IMR-90 (cell line): Measurements from ENCODE around the gene STAT6. TPM values are rescaled to one million over a fixed set of nuclear protein-coding genes. Genes with fewer than 3 reads are reported as not detected.

Experiments used
- ATAC-seq: fragments of 200-7000 bp; cut with Tn5 transposase; 2 replicates; pipeline ENCODE4 v1.9.1; 2020; ENCODE audit warnings: low read depth, mild to moderate bottlenecking, moderate library complexity
- BruUV-seq: library from RNA; stranded (reverse); fragments of 400-500 nt; replicated peaks from 2 replicates; lab custom pipeline; 2021; lab: Mats Ljungman, UMichigan
- CTCF ChIA-PET: fragments of 300-600 bp; formaldehyde crosslinking; extraction: SDS; loops from one replicate; lab custom pipeline; 2021; ENCODE audit warnings: antibody characterized with exemption; lab: Yijun Ruan, JAX
- POLR2A ChIA-PET: fragments of 300-600 bp; sonication (Branson Sonifier 250); formaldehyde crosslinking; loops from one replicate; lab custom pipeline; 2022; ENCODE audit warnings: antibody characterized with exemption; ENCODE audit not compliant: unreplicated experiment; lab: Charles Lee
- DNase-seq: peaks from one replicate; pipeline ENCODE4 v3.0.0; 2013
- H2AFZ ChIP-seq: replicated peaks from 2 replicates; pipeline ENCODE3; 2013; ENCODE audit warnings: low read length, mild to moderate bottlenecking; ENCODE audit not compliant: poor library complexity
- H2AK5ac ChIP-seq: 2 replicates; pipeline ENCODE4 v1.6.1; 2013; ENCODE audit warnings: low read depth, low read length, inconsistent platforms
- H2AK9ac ChIP-seq: replicated peaks from 2 replicates; pipeline ENCODE3; 2013; ENCODE audit warnings: mild to moderate bottlenecking, low read depth, low read length, moderate library complexity; ENCODE audit not compliant: poor library complexity
- H2BK120ac ChIP-seq: 2 replicates; pipeline ENCODE4 v1.6.1; 2013; ENCODE audit warnings: low read depth, low read length, inconsistent platforms
- H2BK15ac ChIP-seq: 3 replicates; pipeline ENCODE4 v1.6.1; 2013; ENCODE audit warnings: low read depth, low read length, inconsistent platforms
- H2BK20ac ChIP-seq: 2 replicates; pipeline ENCODE4 v1.6.1; 2013; ENCODE audit warnings: low read depth, mild to moderate bottlenecking, inconsistent platforms, low read length, moderate library complexity
- H2BK5ac ChIP-seq: 2 replicates; pipeline ENCODE4 v1.6.1; 2013; ENCODE audit warnings: mild to moderate bottlenecking, low read depth, low read length, inconsistent platforms; ENCODE audit not compliant: poor library complexity, severe bottlenecking
- H3K14ac ChIP-seq: replicated peaks from 2 replicates; pipeline ENCODE4 v1.6.1; 2013; ENCODE audit warnings: low read depth, low read length, inconsistent platforms
- H3K18ac ChIP-seq: 2 replicates; pipeline ENCODE4 v1.6.1; 2013; ENCODE audit warnings: low read depth, low read length, control low read depth
- H3K23ac ChIP-seq: 2 replicates; pipeline ENCODE4 v1.6.1; 2013; ENCODE audit warnings: low read depth, low read length, inconsistent platforms
- H3K27ac ChIP-seq: 2 replicates; pipeline ENCODE4 v1.5.1; 2013; ENCODE audit warnings: mild to moderate bottlenecking, control low read depth, low read length; ENCODE audit not compliant: insufficient read depth
- H3K27me3 ChIP-seq: 2 replicates; pipeline ENCODE4 v1.6.1; 2013; ENCODE audit warnings: low read length; ENCODE audit not compliant: control insufficient read depth, insufficient read depth
- H3K36me3 ChIP-seq: 2 replicates; pipeline ENCODE4 v1.6.1; 2013; ENCODE audit warnings: low read length, mixed read lengths; ENCODE audit not compliant: control insufficient read depth, insufficient read depth
- H3K4ac ChIP-seq: 2 replicates; pipeline ENCODE4 v1.6.1; 2013; ENCODE audit warnings: low read depth, low read length, inconsistent platforms
- H3K4me1 ChIP-seq: 2 replicates; pipeline ENCODE4 v1.6.1; 2013; ENCODE audit warnings: low read length, mixed read lengths; ENCODE audit not compliant: control insufficient read depth, insufficient read depth
- H3K4me2 ChIP-seq: 2 replicates; pipeline ENCODE4 v1.6.1; 2013; ENCODE audit warnings: low read depth, mild to moderate bottlenecking, control low read depth, low read length, moderate library complexity
- H3K4me3 ChIP-seq: 2 replicates; pipeline ENCODE4 v1.5.1; 2013; ENCODE audit warnings: low read depth, mild to moderate bottlenecking, control low read depth, low read length, moderate library complexity; ENCODE audit not compliant: insufficient read depth
- H3K56ac ChIP-seq: 2 replicates; pipeline ENCODE4 v1.6.1; 2013; ENCODE audit warnings: low read length, inconsistent platforms; ENCODE audit not compliant: insufficient read depth; ENCODE audit errors: extremely low read depth
- H3K79me1 ChIP-seq, 2 experiments: 2 replicates each; pipeline ENCODE4 v1.6.1; 2013; ENCODE audit warnings: low read length in 2 of 2, inconsistent platforms in 1 of 2, low read depth in 1 of 2
- H3K9ac ChIP-seq: 2 replicates; pipeline ENCODE4 v1.6.1; 2013; ENCODE audit warnings: low read depth, low read length, control low read depth
- H3K9me1 ChIP-seq: 2 replicates; pipeline ENCODE4 v1.6.1; 2013; ENCODE audit warnings: low read length, inconsistent platforms; ENCODE audit not compliant: insufficient read depth
- H3K9me3 ChIP-seq: 2 replicates; pipeline ENCODE4 v1.6.1; 2013; ENCODE audit warnings: low read length; ENCODE audit not compliant: control insufficient read depth, insufficient read depth
- H4K20me1 ChIP-seq: 2 replicates; pipeline ENCODE4 v1.6.1; 2013; ENCODE audit warnings: low read length, inconsistent platforms; ENCODE audit not compliant: insufficient read depth
- H4K5ac ChIP-seq: 2 replicates; pipeline ENCODE4 v1.6.1; 2013; ENCODE audit warnings: mild to moderate bottlenecking, low read depth, low read length, control low read depth
- H4K8ac ChIP-seq, 2 experiments: 2 replicates each; pipeline ENCODE4 v1.6.1; 2013; ENCODE audit warnings: low read depth in 2 of 2, low read length in 2 of 2, control low read depth in 1 of 2, inconsistent platforms in 1 of 2
- H4K91ac ChIP-seq: 2 replicates; pipeline ENCODE4 v1.6.1; 2013; ENCODE audit warnings: low read depth, low read length, inconsistent platforms; ENCODE audit not compliant: insufficient read depth
- ELK1 ChIP-seq: fragments of 150-350 bp; IDR thresholded peaks from 2 replicates; pipeline ENCODE4 v1.6.1; 2016; ENCODE audit warnings: low read depth, mild to moderate bottlenecking, low read length, moderate library complexity, borderline replicate concordance
- MAFK ChIP-seq: IDR thresholded peaks from 2 replicates; pipeline ENCODE4 v1.6.1; 2012; ENCODE audit warnings: low read depth, low read length, improper control_type of control experiment
- MXI1 ChIP-seq: IDR thresholded peaks from 2 replicates; pipeline ENCODE4 v1.6.1; 2012; ENCODE audit warnings: low read depth, mild to moderate bottlenecking, low read length, moderate library complexity, borderline replicate concordance
- NFE2L2 ChIP-seq: fragments of 150-350 bp; IDR thresholded peaks from 2 replicates; pipeline ENCODE4 v1.6.1; 2016; ENCODE audit warnings: low read depth, mild to moderate bottlenecking, low read length
- WGBS, 2 experiments: methylation state at CpG; one replicate each; pipeline versions ENCODE4 v1.1.5 to v1.1.7; 2013; ENCODE audit warnings: missing lambda C conversion rate in 2 of 2; ENCODE audit not compliant: insufficient read length in 1 of 2; ENCODE audit errors: extremely low coverage in 2 of 2; 5-methylcytosine and 5-hydroxymethylcytosine counted together
- dilution Hi-C: fragments of 300-500 bp; cut with HindIII; formaldehyde crosslinking; loops from one replicate; pipeline ENCODE4 v1.14.3; 2018; ENCODE audit warnings: low sequenced_read_pairs; ENCODE audit not compliant: unreplicated experiment
- in situ Hi-C: fragments of 300-500 bp; cut with MboI; formaldehyde crosslinking; loops from 3 replicates; pipeline ENCODE4 v1.14.3; 2019; ENCODE audit warnings: low sequenced_read_pairs, inconsistent platforms, mixed read lengths
- intact Hi-C: fragments of 100-400 bp; cut with micrococcal nuclease; formaldehyde crosslinking; loops from 2 replicates; pipeline ENCODE4 v1.10.0; 2022
- polyA plus RNA-seq, 3 experiments: library from polyadenylated mRNA; depleted of rRNA; stranded (reverse); fragments of >200 nt; gene quantifications; 2 replicates each; pipeline ENCODE4 v1.2.3, GENCODE V29; 2012; ENCODE audit warnings: low replicate concordance in 1 of 3
- total RNA-seq: library from RNA; depleted of rRNA; stranded (reverse); fragments of >200 nt; gene quantifications from 2 replicates; pipeline ENCODE4 v1.2.3, GENCODE V29; 2012

The STAT6 gene
- total and polyA plus RNA-seq, 2 of the 4 experiments (the other 2 are of a cell fraction), result 43.4 to 96.9 TPM

GRCh38 chr12:57156701-57157403 is 45.7 kb upstream of the STAT6 start:
- ChIA-PET POLR2A (no interaction called here), CTCF (interaction anchor here (0.5 kb wide), 1 partner anchor 31 kb away, joined by 4 read pairs; no protein-coding TSS in a partner anchor)
- DNase-seq (no peak), ATAC-seq (no peak)
- no peak overlapping the region for H3K9ac ChIP-seq
- H3K18ac ChIP-seq, result no peak overlapping the region
- intact Hi-C loops (no loop called here), in situ Hi-C loops (no loop called here), dilution Hi-C loops (no loop called here)
- no peak overlapping the region for H2BK5ac ChIP-seq
- H2BK20ac ChIP-seq, result no peak overlapping the region
- no peak overlapping the region for H2AK9ac ChIP-seq
- no peak overlapping the region for H4K91ac ChIP-seq
- WGBS, 2 experiments, result 88% methylated on average over 3 of the region's 16 CpGs; no CpG with 5 or more reads in 1 of the 2 experiments
- H3K4me2 ChIP-seq, result no peak overlapping the region
- no peak overlapping the region for H3K4me3 ChIP-seq
- TF ChIP-seq MAFK (no peak), ELK1 (no peak), MXI1 (no peak), NFE2L2 (no peak)
- no peak overlapping the region for H4K5ac ChIP-seq
- no peak overlapping the region for H3K27ac ChIP-seq
- H3K4ac ChIP-seq, result no peak overlapping the region
- H3K27me3 ChIP-seq, result no peaks in the 10 kb centered on the region
- no peak overlapping the region for H3K56ac ChIP-seq
- H2AK5ac ChIP-seq, result no peak overlapping the region
- H3K36me3 ChIP-seq, result peaks cover 91% of the 10 kb centered on the region
- no peak overlapping the region for H3K14ac ChIP-seq
- peaks cover 16% of the 10 kb centered on the region for H3K4me1 ChIP-seq
- no peak overlapping the region for H3K23ac ChIP-seq
- no peak overlapping the region for H4K8ac ChIP-seq
- H3K9me1 ChIP-seq, result peaks cover 28% of the 10 kb centered on the region
- no peaks in the 10 kb centered on the region for H3K9me3 ChIP-seq
- H3K79me1 ChIP-seq, result peaks cover 52 to 94% of the 10 kb centered on the region in 2 experiments
- peaks cover 51% of the 10 kb centered on the region for H4K20me1 ChIP-seq
- H2AFZ ChIP-seq, result no peak overlapping the region
- no peak overlapping the region for H2BK15ac ChIP-seq
- no peak overlapping the region for H2BK120ac ChIP-seq
- no TSS peak for BruUV-seq
